Keratinocyte (primary cell): Measurements from ENCODE around the gene UBE2J2.

Experiments
- EZH2 ChIP-seq: IDR thresholded peaks from one replicate; pipeline ENCODE4 v1.6.1; 2012; ENCODE audit warnings: inconsistent platforms, mild to moderate bottlenecking, low read length, moderate library complexity
- TF ChIP-seq, protein P1 (sequence below), 3 experiments: IDR thresholded peaks in 1 of 3; conservative IDR thresholded peaks in 1 of 3; optimal IDR thresholded peaks in 1 of 3; 2 replicates in 2 of 3; 3 replicates in 1 of 3; pipeline versions ENCODE3 to v1.5.1; 2011; ENCODE audit warnings: low read length in 3 of 3, mild to moderate bottlenecking in 3 of 3, moderate library complexity in 2 of 3, control low read depth in 1 of 3, inconsistent platforms in 1 of 3; ENCODE audit not compliant: insufficient read depth in 2 of 3; ENCODE audit errors: extremely low read depth in 1 of 3

GRCh38 chr1:1228596-1229321 lies 44.9 kb downstream of the UBE2J2 start:
- TF ChIP-seq, protein P1, sequence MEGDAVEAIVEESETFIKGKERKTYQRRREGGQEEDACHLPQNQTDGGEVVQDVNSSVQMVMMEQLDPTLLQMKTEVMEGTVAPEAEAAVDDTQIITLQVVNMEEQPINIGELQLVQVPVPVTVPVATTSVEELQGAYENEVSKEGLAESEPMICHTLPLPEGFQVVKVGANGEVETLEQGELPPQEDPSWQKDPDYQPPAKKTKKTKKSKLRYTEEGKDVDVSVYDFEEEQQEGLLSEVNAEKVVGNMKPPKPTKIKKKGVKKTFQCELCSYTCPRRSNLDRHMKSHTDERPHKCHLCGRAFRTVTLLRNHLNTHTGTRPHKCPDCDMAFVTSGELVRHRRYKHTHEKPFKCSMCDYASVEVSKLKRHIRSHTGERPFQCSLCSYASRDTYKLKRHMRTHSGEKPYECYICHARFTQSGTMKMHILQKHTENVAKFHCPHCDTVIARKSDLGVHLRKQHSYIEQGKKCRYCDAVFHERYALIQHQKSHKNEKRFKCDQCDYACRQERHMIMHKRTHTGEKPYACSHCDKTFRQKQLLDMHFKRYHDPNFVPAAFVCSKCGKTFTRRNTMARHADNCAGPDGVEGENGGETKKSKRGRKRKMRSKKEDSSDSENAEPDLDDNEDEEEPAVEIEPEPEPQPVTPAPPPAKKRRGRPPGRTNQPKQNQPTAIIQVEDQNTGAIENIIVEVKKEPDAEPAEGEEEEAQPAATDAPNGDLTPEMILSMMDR (optimal IDR thresholded peaks at IDR 0.05 in 1 of 3, IDR thresholded peaks at IDR 0.05 in 1 of 3, conservative IDR thresholded peaks at IDR 0.05 in 1 of 3; ENCODE audit: extremely low read depth in 1 of 3, insufficient read depth in 2 of 3, low read length in 3 of 3), result no peak
- TF ChIP-seq EZH2, result no peak
